Transverse colon (tissue), 4 donors: Measurements from ENCODE around the gene EIF5A. TPM values are rescaled to one million over a fixed set of nuclear protein-coding genes. Genes with fewer than 3 reads are reported as not detected.
A peak's percentile ranks its signal among the peaks of the same experiment; 100 is the strongest.

Source experiments
- DNase-seq: peaks from one replicate; pipeline ENCODE4 v3.0.0-alpha.2; 2019
- H3K27ac ChIP-seq, 4 donors: fragments of 200-600 bp; sonication (generic); 2 replicates each; pipeline ENCODE4 v1.5.1; 2016 to 2018; ENCODE audit warnings: inconsistent platforms in 4 of 4
- H3K27me3 ChIP-seq: fragments of 200-600 bp; sonication (generic); 2 replicates; pipeline ENCODE4 v1.5.1; 2017; ENCODE audit warnings: inconsistent platforms
- H3K36me3 ChIP-seq, 4 donors: fragments of 200-600 bp; sonication (generic); 2 replicates each; pipeline ENCODE4 v1.5.1; 2017 to 2019; ENCODE audit warnings: inconsistent platforms in 4 of 4
- H3K4me1 ChIP-seq, 4 donors: fragments of 200-600 bp; sonication (generic); 2 replicates each; pipeline ENCODE4 v1.5.1; 2017 to 2020; ENCODE audit warnings: inconsistent platforms in 4 of 4
- H3K4me3 ChIP-seq, 4 donors: fragments of 200-600 bp; sonication (generic); 1 replicate in 1 of 4; 2 replicates in 3 of 4; pipeline versions ENCODE4 v1.5.1 to v1.6.1; 2017 to 2019; ENCODE audit warnings: inconsistent platforms in 4 of 4
- H3K9me3 ChIP-seq, 2 donors: fragments of 200-600 bp; sonication (generic); 2 replicates each; pipeline ENCODE4 v1.5.1; 2017 to 2019; ENCODE audit warnings: inconsistent platforms in 2 of 2
- CTCF ChIP-seq, 5 experiments: fragments of 200-600 bp in 3 of 5; fragments of 450-650 bp in 2 of 5; sonication (generic) in 3 of 5; IDR thresholded peaks; 1 replicate in 2 of 5; 2 replicates in 3 of 5; pipeline ENCODE4 v1.5.1; 2016 to 2017; ENCODE audit warnings: antibody characterized with exemption in 5 of 5, inconsistent platforms in 3 of 5, mild to moderate bottlenecking in 2 of 5, moderate library complexity in 1 of 5
- EP300 ChIP-seq: sonication (generic); formaldehyde crosslinking; IDR thresholded peaks from one replicate; pipeline ENCODE4 v1.6.1; 2017; ENCODE audit warnings: antibody characterized with exemption, low read depth
- POLR2A ChIP-seq: fragments of 450-650 bp; IDR thresholded peaks from one replicate; pipeline ENCODE4 v1.6.1; 2016; ENCODE audit warnings: antibody characterized with exemption, mild to moderate bottlenecking, moderate library complexity
- POLR2AphosphoS5 ChIP-seq, 3 donors: sonication (generic); formaldehyde crosslinking; IDR thresholded peaks; one replicate each; pipeline ENCODE4 v1.6.1; 2016; ENCODE audit warnings: antibody characterized with exemption in 3 of 3
- WGBS, 2 donors: methylation state at CpG; one replicate each; pipeline ENCODE4 v1.1.5; 2018; ENCODE audit warnings: low coverage in 1 of 2; 5-methylcytosine and 5-hydroxymethylcytosine counted together
- in situ Hi-C, 4 donors: fragments of 200-750 bp; cut with MboI; loops; one replicate each; pipeline versions ENCODE4 v1.15.0 to v1.15.1; 2017; ENCODE audit warnings: low sequenced_read_pairs in 3 of 4, low pct_ligation_motif_present in 1 of 4, low pct_unique_long_range_greater_than_20kb in 1 of 4
- intact Hi-C: fragments of 100-400 bp; cut with DNase I; formaldehyde crosslinking; loops from one replicate; pipeline ENCODE4 v1.15.1; 2023; ENCODE audit warnings: low total_unique reads
- total RNA-seq, 4 donors: library from RNA; depleted of rRNA; stranded (reverse); fragments of >200 nt; gene quantifications; one replicate each; pipeline ENCODE4 v1.1.0, GENCODE V29; 2016

The EIF5A gene
- total RNA-seq, 4 donors from 2014 or later = 91.3 to 188 (median 149) TPM

GRCh38 chr17:7281074-7281952 is 26.1 kb upstream of the EIF5A start, which contains the start of gene SLC2A4:
TSS of gene SLC2A4 (plus strand) at chr17:7281718. CDS start at chr17:7281935, 217 bp downstream.
- Histone ChIP-seq H3K36me3 (no peaks in the 10 kb centered on the region), H3K4me1 (peaks cover 12 to 42% (median 33%) of the 10 kb centered on the region in 4 donors), H3K27ac (peak within 1 kb of the TSS; percentile 84 to 89 (median 86)), H3K9me3 (no peaks in the 10 kb centered on the region), H3K4me3 (peak within 1 kb of the TSS; percentile 41 to 71 (median 48)), H3K27me3 (no peaks in the 10 kb centered on the region)
- DNase-seq = peak; percentile 97
- in situ Hi-C loops = loop anchor here in 2 of 4 donors (25.0 kb wide), 1 partner anchor 244 kb away; the partner anchor contains the start of genes SLC16A11 (in 2 of the 2) and SLC16A13 (in 2 of the 2)
- no peak for TF ChIP-seq EP300
- peak; percentile 54 for TF ChIP-seq POLR2A
- peak; percentile 57 to 73 (median 59) for TF ChIP-seq POLR2AphosphoS5 (IDR thresholded peaks at IDR 0.05)
- no peak for TF ChIP-seq CTCF (IDR thresholded peaks at IDR 0.05)
- WGBS, 2 donors = 0 to 10% methylated on average over 2 to 61 of the region's 71 CpGs
- intact Hi-C loops = loop anchor here (2.0 kb wide), 1 partner anchor 15 kb away; no protein-coding TSS in a partner anchor

GRCh38 chr17:7281953-7282751 is 25.3 kb upstream of the EIF5A start:
- H3K27ac ChIP-seq = peak overlapping the region; percentile 84 to 89 (median 86)
- no peaks in the 10 kb centered on the region for H3K27me3 ChIP-seq
- TF ChIP-seq POLR2A (no peak), CTCF (IDR thresholded peaks at IDR 0.05) (no peak), EP300 (no peak), POLR2AphosphoS5 (IDR thresholded peaks at IDR 0.05) (peak in 2 of 3 donors; percentile 9 to 21)
- peak overlapping the region; percentile 41 to 71 (median 48) for H3K4me3 ChIP-seq
- DNase-seq = no peak
- 9% methylated on average over 43 of the region's 43 CpGs; no CpG with 5 or more reads in 1 of the 2 donors for WGBS, 2 donors
- in situ Hi-C loops = loop anchor here in 2 of 4 donors (25.0 kb wide), 1 partner anchor 245 kb away; the partner anchor contains the start of genes SLC16A11 (in 2 of the 2) and SLC16A13 (in 2 of the 2)
- no peaks in the 10 kb centered on the region for H3K9me3 ChIP-seq
- H3K36me3 ChIP-seq = no peaks in the 10 kb centered on the region
- peaks cover 12 to 42% (median 33%) of the 10 kb centered on the region in 4 donors for H3K4me1 ChIP-seq
- intact Hi-C loops = loop anchor here (2.0 kb wide), 1 partner anchor 15 kb away; no protein-coding TSS in a partner anchor

- peaks cover 12 to 42% (median 33%) of the 10 kb centered on the region in 4 donors for H3K4me1 ChIP-seq
- H3K27ac ChIP-seq = peak overlapping the region; percentile 84 to 89 (median 86)
- DNase-seq = no peak
Measured at GRCh38 chr17:7282752-7283321, 24.6 kb upstream of the EIF5A start.

More at GRCh38 chr17:7282752-7283321, 24.6 kb upstream of the EIF5A start:
- no peaks in the 10 kb centered on the region for H3K27me3 ChIP-seq
- in situ Hi-C loops (loop anchor here in 2 of 4 donors (25.0 kb wide), 1 partner anchor 246 kb away; the partner anchor contains the start of genes SLC16A11 (in 2 of the 2) and SLC16A13 (in 2 of the 2)), intact Hi-C loops (no loop called here)
- no peaks in the 10 kb centered on the region for H3K36me3 ChIP-seq
- WGBS, 2 donors = 20 to 52% methylated on average over 1 to 6 of the region's 6 CpGs
- TF ChIP-seq POLR2A = no peak
- TF ChIP-seq CTCF (IDR thresholded peaks at IDR 0.05) = peak in 3 of 5 experiments; percentile 7 to 48 (median 33)
- TF ChIP-seq EP300 = no peak
- TF ChIP-seq POLR2AphosphoS5 (IDR thresholded peaks at IDR 0.05) = no peak
- peak overlapping the region in 3 of 4 donors; percentile 43 to 71 (median 54) for H3K4me3 ChIP-seq
- no peaks in the 10 kb centered on the region for H3K9me3 ChIP-seq
